DMS153 treated with DMSO at 0.1 percent for 48 hours (cell line): ENCODE measurements around the gene PRKAB1.
"Not testable (repeated sequence)": the region's sequence is repeated elsewhere in the genome, so short reads cannot be mapped to it uniquely, and the experiment has no call there.

Source experiments
- DNase-seq: peaks from one replicate; lab custom pipeline; 2025; ENCODE audit not compliant: unreplicated experiment; lab: John Stamatoyannopoulos, UW

PRKAB1 gene, protein sequence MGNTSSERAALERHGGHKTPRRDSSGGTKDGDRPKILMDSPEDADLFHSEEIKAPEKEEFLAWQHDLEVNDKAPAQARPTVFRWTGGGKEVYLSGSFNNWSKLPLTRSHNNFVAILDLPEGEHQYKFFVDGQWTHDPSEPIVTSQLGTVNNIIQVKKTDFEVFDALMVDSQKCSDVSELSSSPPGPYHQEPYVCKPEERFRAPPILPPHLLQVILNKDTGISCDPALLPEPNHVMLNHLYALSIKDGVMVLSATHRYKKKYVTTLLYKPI

DNA sequence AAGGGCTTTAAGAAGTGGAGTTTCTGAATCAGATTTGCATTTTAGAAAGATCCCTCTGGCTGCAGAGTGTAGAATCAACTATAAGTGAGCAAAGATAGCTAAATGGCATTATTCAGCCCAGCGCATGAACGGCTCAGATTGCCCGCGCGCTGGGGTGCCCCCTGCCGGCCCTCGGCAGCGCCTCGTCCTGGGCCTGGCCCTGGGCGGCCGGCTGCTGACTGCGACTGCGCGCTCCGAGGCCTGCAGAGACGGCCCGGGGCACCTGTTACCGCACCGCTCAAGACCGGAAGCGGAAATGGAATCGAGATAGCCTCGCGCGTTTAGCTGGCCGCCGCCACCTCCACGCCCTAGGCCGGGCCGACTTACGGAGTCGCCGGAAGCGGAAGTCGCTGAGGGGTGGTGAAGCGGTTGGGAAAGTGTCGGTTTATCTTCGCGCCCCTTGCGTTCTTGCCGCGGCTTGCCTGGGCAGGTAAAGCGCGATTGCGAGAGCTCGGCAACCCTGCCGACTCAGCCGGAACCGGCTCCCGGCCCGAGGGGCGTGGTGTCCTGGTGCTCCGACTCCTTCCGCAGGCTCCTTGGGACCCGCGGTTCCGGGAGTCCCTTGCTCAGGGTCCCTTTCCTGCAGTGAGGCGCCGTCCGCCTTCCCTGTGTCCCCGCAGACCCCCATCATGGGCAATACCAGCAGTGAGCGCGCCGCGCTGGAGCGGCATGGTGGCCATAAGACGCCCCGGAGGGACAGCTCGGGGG lies at the start of gene PRKAB1:
Gene PRKAB1, plus strand, starts transcription at position 557 of the 747 bp plus-strand sequence. Its CDS starts 112 bp downstream, at position 669.
- peak; percentile 98 for DNase-seq

DNA sequence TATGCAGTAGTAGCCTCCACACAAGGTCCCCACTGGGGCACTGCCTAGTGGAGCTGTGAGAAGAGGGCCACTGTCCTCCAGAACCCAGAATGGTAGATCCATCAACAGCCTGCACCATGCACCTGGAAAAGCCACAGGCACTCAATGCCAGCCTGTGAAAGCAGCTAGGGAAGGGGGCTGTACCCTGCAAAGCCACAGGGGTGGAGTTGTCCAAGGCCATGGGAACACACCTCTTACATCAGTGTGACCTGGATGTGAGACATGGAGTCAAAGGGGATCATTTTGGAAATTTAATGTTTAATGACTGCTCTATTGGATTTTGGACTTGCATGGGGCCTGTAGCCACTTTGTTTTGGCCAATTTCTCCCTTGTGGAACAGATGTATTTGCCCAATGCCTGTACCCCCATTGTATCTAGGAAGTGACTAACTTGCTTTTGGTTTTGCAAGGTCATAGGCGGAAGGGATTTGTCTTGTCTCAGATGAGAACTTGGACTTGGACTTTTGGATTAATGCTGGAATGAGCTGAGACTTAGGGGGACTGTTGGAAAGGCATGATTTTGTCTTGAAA lies 49.5 kb upstream of the PRKAB1 start:
- DNase-seq: not testable (repeated sequence)

DNA sequence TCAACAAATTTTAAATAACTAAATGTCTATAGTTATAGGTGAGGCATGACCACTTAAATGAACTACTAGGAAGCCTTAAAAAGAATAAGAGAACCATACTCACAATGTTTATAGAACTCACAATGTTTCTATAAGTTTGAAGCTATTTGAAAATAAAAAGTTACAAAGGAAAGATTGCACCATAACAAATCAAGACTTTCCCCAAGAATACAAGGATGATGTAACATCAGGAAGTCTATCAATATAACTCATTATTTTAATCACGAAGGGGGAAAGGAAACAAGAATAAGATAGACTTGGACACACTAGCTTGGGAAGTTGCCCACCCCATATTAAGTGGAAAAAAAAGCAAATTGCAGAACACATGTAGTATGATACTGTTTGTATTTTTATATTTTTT lies 47.4 kb upstream of the PRKAB1 start:
- no peak for DNase-seq

DNA sequence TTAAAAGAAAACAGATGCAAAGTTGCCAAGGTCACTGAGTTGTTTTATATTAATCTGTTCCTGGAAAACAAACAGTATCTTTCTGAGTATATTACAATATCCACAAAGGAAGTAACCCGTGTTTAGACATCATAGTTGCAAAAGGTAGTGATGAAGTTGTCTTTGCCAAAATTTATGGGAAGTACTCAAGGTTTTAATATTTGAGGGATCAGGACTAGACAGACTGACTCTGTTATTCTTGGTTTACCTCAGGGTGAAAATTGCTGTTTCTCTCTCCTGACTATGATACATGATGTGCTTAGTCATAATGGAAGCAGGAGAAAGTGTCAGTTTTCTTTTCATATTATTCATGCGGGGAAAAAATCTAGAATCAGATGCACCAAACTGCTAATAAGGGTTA lies 46.1 kb upstream of the PRKAB1 start:
- DNase-seq: no peak

DNA sequence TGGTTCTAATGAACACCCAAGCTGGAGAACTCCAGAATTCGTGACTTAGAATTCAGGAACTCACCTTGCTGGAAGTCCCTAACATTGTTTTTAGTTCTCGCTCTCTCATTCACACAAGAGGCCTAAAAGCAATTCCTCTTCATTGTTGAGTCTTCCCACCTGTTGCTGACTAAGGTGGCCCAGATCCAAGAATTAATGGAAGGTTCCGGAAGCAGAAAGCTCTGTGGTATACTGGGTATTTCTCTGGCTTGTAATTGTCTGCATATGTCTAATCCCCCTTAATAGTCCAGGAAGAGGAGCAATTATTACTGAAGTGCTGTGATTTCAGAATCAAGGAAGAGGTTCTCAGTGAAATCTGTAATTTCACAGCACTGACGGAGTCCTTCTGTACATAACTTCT lies 43.0 kb upstream of the PRKAB1 start:
- DNase-seq: peak; percentile 19

DNA sequence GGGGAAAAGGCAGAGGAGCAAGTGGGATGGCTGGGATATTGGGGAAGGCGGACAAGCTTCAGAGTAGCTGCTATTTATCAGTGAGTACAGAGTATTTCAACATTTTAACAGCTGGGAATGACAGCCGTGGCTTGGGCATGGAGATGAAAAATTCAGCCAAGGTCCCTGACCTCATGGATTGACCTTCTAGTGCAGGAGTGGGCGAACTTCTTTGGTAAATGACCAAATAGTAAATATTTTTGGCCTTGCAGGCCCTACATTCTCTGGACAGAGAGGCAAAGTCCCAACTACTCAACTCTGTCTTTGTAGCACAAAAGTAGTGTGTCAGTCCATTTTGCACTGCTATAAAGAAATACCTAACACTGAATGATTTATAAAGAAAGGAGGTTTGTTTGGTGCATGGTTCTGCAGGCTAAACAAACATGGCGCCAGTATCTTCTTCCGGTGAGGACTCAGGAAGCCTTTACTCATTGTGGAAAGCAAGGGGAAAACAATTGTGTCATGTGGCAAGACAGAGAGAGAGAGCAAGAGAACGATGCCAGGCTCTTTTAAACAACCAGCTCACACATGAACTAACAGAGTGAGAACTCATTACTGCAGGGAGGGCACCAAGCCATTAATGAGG lies 40.8 kb upstream of the PRKAB1 start:
- no peak for DNase-seq

DNA sequence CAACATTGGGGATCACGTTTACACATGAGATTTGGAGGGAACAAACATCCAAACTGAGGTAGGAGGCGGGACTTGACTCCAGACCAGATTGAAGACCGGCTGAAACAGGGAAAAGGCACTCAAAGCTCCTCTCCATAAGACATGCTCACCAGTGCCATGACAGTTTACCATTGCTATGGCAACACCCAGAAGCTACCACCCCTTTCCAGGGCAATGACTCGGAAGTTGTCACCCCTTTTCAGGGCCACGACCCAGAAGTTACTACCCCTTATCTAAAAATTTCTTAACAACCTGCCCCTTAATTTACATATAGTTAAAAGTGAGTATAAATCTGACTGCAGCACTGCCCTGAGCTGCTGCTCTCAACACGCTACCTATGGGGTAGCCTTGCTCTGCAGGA lies 40.2 kb upstream of the PRKAB1 start:
- no peak for DNase-seq

DNA sequence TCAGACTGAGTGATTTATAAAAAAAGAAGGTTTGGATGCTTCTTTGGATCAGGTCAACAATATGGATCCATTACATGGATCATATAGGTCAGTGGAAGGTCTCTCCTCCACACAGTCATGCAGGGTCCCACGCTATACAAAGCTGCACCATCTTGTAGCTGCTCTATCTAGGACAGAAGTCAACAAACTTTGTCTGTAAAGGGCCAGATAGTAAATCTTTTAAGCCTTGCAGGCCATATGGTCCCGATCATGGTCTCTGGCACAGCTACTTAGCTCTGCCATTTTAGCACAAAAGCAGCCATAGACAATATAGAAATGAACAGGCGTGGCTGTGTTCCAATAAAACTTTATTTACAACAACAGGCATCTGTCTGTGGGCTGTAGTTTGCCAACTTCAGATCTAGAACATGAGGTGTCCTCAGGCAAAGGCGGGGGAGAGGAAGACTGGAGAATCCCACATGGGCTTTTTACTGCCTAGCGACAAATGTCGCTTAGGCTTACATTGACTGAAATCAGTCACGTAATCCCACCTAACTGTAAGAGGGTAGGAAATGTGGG lies 37.6 kb upstream of the PRKAB1 start:
- DNase-seq: no peak

DNA sequence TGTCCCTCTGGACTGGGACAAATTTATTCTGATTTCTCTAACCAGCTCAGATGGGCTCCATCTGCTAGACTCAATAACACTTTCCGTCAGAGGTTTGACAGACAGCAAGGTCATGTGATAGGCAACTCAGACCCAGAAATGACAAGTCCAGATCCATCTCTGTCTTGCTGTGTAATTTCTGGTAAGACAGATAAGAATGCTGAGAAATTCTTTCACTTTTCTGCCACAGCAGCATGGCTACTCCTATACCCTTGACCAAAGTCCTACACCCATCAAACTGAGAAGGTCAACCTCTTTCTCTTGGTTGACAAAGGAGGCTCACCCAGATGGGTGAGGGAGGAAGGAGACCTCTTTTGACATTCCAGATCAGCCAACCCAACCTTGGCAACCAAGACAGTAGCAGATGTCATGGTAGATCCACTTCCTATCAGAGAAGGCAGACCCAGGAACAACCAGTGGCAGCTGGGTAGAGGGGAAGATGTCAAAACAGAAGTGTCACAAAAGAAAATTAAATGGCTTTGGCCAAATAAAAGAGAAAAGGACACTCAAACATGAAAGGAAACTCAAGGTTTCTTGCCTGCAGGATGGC lies 36.9 kb upstream of the PRKAB1 start:
- DNase-seq: no peak

DNA sequence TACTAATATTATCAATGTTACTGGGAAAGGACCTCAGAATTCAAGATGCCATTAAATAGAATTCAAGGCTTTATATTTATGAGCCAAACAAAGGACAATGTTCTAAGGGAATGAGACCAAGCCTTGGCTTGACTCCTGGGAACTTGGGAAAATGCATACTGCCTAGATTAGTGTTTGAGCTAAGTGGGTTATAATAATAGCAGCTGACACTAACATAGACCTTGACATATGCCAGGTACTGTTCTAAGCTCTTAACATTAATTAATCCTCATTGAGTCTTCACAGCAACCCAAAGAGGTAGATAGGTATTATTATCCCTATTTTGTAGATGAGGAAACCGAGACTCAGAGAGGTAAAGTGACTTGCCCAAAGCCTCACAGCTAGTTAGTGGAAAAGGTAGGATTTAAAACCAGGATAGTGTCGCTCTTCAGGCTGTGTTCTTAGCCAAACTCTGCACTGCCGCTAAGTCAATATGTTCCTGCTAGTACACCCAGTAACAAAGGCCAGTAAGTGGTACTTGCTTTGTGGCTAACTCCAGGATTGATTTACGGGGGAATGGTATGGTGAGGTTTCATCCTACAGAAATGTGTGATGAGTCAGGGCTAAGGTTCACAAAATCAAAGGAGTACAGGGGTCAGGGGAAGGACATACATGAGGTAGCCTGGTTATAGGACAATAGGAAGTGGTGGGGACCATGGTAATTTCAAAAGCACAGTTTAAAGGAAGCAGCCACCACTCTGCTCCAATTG lies 35.8 kb upstream of the PRKAB1 start:
- no peak for DNase-seq

DNA sequence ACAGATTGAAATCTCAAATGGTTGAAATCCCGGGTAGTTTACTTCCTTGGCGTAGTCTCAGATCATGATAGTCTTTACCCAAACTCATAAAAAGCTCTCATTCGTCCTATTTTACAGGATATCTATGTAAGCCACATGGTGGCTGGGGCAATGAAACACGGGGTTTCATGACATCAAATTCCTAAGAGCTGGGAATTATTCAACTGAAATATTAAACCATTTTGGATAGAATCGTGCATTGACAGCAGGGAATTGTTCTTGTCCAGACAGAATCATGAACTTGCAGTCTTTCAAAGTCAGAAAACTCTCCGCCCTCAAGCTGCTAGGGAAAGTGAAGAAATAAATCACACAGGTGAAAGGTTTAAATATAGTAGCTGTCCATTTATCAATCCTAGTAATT lies 33.2 kb upstream of the PRKAB1 start:
- no peak for DNase-seq

DNA sequence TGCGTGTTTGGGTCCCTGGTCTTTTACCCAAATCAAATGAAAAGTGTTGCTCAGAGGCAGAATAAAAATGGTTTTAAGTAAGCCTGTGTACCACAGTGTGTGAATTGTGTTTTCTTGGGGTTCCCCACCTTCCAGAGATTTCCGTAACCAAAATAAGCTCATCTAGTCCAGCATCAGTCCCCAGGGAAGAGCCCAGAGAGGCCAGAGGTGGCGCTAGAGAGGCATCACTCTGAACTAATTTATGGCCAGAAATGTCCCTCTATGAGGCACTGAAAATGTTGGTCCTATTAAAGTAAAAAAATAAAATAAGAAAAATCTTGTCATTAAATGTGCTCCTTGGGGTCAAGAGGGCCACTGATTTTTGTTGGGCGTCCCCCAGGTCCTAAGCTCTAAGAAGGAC lies 24.9 kb upstream of the PRKAB1 start:
- no peak for DNase-seq

DNA sequence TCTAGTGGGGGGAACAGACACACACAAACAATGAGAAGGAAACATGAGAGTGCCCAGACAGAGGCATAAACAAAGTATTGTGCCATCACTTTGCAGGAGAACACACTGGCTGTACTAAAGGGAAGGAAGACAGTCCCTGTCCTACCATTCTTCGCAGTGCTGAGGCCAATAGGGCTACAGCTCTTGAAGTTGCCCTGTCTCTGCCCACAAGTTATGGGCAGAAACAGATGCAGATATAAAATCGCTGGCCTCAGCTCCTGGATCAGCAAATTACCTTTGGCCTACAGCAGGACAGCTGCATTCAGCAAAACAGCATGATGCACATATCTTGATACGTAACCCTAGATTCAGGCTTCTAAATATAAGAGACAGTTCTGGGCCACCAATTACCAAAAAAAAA lies 23.0 kb upstream of the PRKAB1 start:
- DNase-seq: no peak

DNA sequence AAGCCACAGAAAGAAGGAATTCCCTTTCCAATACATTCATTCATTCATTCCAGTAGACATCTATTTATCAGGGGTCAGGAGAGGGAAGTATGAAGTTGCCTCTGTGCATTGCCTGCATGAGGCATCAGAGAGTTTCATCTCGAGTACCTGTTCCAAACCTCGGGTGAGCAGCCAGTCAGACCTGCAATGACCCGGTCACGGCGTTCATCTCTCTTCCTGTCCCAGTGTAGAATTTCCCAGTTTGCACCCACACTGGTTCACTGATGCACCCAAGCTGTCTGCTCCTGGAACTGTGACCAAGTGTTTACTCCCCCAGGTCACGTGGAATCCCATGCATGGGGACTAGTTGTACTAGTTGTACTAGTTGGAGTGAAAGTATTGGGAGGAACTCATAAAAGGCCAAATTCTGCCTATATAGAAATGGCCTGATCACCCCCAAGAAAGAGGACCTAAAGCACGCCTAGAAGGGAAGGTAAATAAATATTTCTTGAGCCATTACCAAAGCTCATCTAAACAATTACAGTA lies 22.3 kb upstream of the PRKAB1 start:
- DNase-seq: no peak

DNA sequence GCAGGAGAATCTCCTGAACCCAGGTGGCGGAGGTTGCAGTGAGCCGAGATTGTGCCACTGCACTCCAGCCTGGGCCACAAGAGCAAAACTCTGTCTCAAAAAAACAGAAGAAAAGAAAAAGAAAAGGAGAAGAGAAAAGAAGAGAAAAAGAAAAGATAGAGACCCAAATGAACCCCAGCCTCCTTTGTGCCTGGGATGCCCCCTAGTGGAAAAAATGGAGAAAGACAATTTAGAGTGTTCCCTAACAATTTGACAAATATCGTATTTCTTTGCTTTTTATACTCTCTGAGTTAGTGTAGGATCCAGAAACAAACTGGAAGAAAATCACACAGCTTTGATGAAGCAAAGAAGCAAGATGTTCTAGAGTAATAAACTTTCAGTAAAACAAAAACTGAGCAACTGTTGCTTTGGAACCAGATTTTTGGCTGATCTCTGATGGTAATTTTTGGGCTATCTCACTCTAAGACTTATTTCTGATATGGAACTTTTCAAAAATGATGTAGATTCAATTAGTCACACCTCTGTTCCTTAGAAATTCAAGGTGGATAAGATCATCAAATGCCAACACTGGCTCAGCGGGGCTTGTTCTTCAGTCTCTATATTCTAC lies 18.6 kb upstream of the PRKAB1 start:
- DNase-seq: peak; percentile 23

DNA sequence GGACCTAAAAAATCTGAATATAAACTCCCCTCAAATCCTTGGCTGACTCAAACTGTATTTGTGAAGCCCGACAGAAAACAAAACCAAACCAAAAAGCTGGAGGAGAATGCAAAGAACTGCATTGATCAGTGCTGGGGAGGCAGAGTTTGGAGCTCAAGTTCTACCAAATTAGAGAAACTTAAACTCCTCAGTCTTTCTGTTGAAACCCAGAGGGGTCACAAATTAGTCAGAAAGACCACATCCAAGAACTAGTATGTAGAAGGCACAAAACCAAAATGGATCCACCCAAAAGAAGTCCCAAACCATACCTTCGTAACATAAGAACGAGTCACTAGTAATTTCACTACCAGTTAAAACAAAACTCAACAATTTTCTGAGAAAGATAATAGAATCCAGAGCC lies 15.3 kb upstream of the PRKAB1 start:
- DNase-seq: no peak

DNA sequence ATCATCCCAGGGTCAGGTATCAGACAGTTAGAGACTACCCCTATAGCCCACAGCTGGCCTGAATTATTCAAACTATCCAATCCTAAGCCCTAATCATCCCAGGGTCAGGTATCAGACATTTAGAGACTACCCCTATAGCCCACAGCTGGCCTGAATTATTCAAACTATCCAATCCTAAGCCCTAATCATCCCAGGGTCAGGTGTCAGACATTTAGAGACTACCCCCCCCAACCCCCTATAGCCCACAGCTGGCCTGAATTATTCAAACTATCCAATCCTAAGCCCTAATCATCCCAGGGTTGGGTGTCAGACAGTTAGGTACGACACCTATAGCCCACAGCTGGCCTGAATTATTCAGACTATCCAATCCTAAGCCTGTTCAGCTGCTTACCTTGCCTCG lies 10.9 kb upstream of the PRKAB1 start:
- not testable (repeated sequence) for DNase-seq

DNA sequence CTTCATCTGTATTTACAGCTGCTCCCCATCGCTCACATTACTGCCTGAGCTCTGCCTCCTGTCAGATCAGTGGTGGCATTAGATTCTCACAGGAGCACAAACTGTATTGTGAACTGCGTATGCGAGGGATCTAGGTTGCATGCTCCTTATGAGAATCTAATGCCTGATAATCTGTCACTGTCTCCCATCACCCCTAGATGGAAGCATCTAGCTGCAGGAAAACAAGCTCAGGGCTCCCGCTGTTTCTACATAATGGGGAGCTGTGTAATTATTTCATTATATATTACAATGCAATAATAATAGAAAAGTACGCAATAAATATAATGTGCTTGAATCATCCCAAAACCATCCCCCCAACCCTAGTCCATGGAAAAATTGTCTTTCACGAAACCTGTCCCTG lies 9.8 kb upstream of the PRKAB1 start:
- DNase-seq: not testable (repeated sequence)

DNA sequence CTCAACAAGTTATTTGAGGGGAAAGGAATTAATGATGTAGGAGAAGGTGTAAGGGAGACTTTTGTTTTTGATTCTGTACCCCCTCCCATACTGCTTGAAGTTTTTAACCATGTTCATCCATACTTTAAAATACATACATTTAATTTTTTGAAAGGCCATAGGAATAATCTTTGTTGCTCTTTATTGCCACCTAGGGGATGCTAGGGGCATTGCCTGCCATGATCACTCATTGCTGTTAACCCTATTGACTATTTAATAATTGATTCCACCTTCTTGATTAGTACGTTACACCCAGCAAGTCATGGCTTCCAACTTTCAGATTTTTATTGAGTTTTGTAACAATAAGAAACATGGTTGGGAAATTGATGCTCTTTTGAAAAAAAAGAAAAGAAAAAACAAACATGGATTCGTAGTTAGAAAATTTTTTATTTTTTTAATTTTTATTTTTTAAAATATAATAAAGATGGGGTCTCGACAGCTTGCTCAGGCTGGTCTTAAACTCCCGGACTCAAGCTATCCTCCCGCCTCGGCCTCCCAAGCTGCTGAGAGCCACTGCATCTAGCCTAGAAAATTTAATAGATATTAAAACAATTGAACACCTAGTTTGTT lies 8.5 kb upstream of the PRKAB1 start:
- DNase-seq: peak; percentile 23
